ENCODE measurements around the gene USP40. TPM values are rescaled to one million over a fixed set of nuclear protein-coding genes. Genes with fewer than 3 reads are reported as not detected.

USP40 gene
- total RNA-seq, 4 donors from 2014 or later, result 12.3 to 23.3 (median 20.1) TPM

GRCh38 chr2:233556881-233557736 lies 9.5 kb downstream of the USP40 start:
- DNase-seq (ENCODE audit: extremely low spot score), result no peak
- Histone ChIP-seq H3K4me1 (no peaks in the 10 kb centered on the region), H3K4me3 (no peak overlapping the region), H3K36me3 (peaks cover 27 to 86% (median 58%) of the 10 kb centered on the region in 4 donors), H3K9me3 (no peaks in the 10 kb centered on the region), H3K27me3 (no peaks in the 10 kb centered on the region), H3K27ac (replicated peaks in 1 of 4) (no peak overlapping the region)
- intact Hi-C loops (cut with DNase I), result no loop called here
- TF ChIP-seq EP300 (IDR thresholded peaks at IDR 0.05) (no peak), POLR2A (IDR thresholded peaks at IDR 0.05; ENCODE audit: low read depth) (no peak), POLR2AphosphoS5 (IDR thresholded peaks at IDR 0.05) (no peak), CTCF (IDR thresholded peaks at IDR 0.05) (no peak)
- WGBS, result 90% methylated on average over 7 of the region's 7 CpGs

GRCh38 chr2:233553366-233553765 lies 13.2 kb downstream of the USP40 start:
- Histone ChIP-seq H3K4me3 (no peak overlapping the region), H3K4me1 (no peaks in the 10 kb centered on the region), H3K27me3 (no peaks in the 10 kb centered on the region), H3K36me3 (peaks cover 33 to 95% (median 64%) of the 10 kb centered on the region in 4 donors), H3K27ac (replicated peaks in 1 of 4) (no peak overlapping the region), H3K9me3 (no peaks in the 10 kb centered on the region)
- TF ChIP-seq POLR2AphosphoS5 (IDR thresholded peaks at IDR 0.05) (no peak), POLR2A (IDR thresholded peaks at IDR 0.05; ENCODE audit: low read depth) (no peak), CTCF (IDR thresholded peaks at IDR 0.05) (no peak), EP300 (IDR thresholded peaks at IDR 0.05) (no peak)
- DNase-seq (ENCODE audit: extremely low spot score), result no peak
- intact Hi-C loops (cut with DNase I), result no loop called here

GRCh38 chr2:233551491-233551890 lies 15.1 kb downstream of the USP40 start:
- 71% methylated on average over 4 of the region's 4 CpGs for WGBS
- H3K27ac ChIP-seq (replicated peaks in 1 of 4), result no peak overlapping the region
- no peak overlapping the region for H3K4me3 ChIP-seq
- intact Hi-C loops (cut with DNase I), result no loop called here
- TF ChIP-seq POLR2A (IDR thresholded peaks at IDR 0.05; ENCODE audit: low read depth) (no peak), EP300 (IDR thresholded peaks at IDR 0.05) (no peak), CTCF (IDR thresholded peaks at IDR 0.05) (no peak), POLR2AphosphoS5 (IDR thresholded peaks at IDR 0.05) (no peak)
- no peak for DNase-seq (ENCODE audit: extremely low spot score)
- H3K4me1 ChIP-seq, result no peaks in the 10 kb centered on the region
- H3K27me3 ChIP-seq, result no peaks in the 10 kb centered on the region
- peaks cover 49 to 95% (median 71%) of the 10 kb centered on the region in 4 donors for H3K36me3 ChIP-seq
- H3K9me3 ChIP-seq, result no peaks in the 10 kb centered on the region

- no peak overlapping the region for H3K4me3 ChIP-seq
- H3K27me3 ChIP-seq, result no peaks in the 10 kb centered on the region
- TF ChIP-seq EP300 (IDR thresholded peaks at IDR 0.05), result no peak
- no peak for TF ChIP-seq POLR2A (IDR thresholded peaks at IDR 0.05; ENCODE audit: low read depth)
- no peak for TF ChIP-seq CTCF (IDR thresholded peaks at IDR 0.05)
- no peak for TF ChIP-seq POLR2AphosphoS5 (IDR thresholded peaks at IDR 0.05)
- DNase-seq (ENCODE audit: extremely low spot score), result no peak
- H3K9me3 ChIP-seq, result no peaks in the 10 kb centered on the region
- peaks cover 42 to 89% (median 62%) of the 10 kb centered on the region in 4 donors for H3K36me3 ChIP-seq
- H3K27ac ChIP-seq (replicated peaks in 1 of 4), result no peak overlapping the region
- intact Hi-C loops (cut with DNase I), result no loop called here
- H3K4me1 ChIP-seq, result no peaks in the 10 kb centered on the region
- 89% methylated on average over 4 of the region's 4 CpGs for WGBS
Observed at GRCh38 chr2:233546774-233547173, 19.8 kb downstream of the USP40 start.

All from esophagus muscularis mucosa (tissue), 4 donors.